Measurements from ENCODE around the gene STAG1.
"Not testable (repeated sequence)": the region's sequence is repeated elsewhere in the genome, so short reads cannot be mapped to it uniquely, and the experiment has no call there.

Gene STAG1

GRCh38 chr3:136642711-136643110 is 109.5 kb downstream of the STAG1 start:
- DNase-seq: no peak

DNA sequence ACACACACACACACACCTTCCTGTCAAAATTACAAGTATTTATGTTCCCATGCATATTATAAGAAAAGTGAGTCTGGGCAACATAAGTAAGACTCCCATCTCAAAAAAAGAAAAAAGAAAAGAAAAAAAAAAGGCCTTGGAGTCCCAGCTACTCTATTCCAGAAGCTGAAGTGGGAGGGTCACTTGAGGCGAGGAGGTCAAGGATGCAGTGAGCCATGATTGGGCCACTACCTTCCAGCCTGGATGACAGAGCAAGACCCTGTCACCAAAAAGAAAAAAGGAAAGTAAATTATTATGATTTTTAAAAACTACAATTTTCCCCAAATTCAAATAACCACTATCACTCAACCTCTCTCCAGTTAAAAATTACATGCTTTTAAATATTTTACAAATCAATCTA is 113.1 kb downstream of the STAG1 start:
- DNase-seq: no peak

DNA sequence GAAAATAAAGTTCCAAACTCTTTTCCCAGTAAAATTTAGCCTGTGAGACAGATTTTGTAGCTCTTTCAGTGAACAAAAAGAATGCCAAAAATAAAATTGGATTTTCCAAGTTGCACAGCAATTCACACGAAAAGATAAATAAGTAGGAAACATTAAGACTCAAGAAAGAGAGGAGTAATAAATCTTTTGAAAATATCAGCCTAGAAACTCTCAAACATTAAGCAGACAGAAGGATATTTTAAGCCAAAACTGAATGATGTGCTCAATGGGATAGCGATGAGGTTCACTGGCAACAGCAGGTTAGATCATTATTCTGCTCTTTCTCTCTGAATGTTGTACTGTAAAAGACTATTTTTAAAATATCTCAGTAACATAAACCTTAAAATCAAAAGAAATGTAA is 115.0 kb downstream of the STAG1 start:
- no peak for DNase-seq

- no peak for DNase-seq
These were observed 117.4 kb downstream of the STAG1 start for GRCh38 chr3:136634821-136635220.

DNA sequence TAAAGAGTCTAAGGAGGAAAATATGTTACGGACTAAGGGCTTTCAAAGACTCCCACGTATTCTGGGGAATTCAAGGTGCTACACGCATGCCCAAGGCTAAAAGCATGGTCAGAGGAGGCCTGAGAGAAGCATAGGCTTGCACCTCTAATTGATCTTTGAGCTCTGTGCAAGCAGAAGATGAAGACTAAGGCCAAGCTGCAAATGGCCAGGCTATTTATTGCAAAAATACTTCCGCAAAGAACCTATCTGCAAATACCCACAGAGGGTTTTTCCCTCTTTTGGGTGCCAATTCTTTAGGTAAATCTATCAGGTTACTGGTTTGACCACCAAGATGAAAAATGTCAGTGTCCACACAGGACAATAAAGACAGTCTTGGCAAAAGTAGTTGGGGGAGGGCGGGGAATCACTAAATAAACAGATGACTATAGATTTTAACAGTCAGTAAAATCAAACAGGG is 119.5 kb downstream of the STAG1 start:
- peak in 1 of 2 experiments; percentile 13 for DNase-seq

GRCh38 chr3:136631424-136631823 is 120.8 kb downstream of the STAG1 start:
- DNase-seq: no peak

DNA sequence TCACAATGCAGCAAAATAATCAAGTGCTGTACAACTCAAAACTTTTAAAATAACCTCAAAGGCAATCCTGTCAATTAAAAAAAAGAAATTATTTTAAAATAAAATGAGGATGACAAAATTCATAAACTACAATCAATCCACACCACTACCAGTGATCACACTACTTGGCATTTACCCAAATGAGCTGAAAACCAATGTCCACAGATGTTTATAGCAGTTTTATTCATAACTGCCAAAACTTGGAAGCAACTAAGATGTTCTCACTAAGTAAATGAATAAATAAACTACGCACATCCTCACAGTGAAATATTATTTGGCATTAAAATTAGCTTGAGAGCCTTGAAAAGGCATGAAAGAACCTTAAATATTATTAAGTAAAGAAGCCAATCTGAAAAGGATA is 121.3 kb downstream of the STAG1 start:
- no peak for DNase-seq

DNA sequence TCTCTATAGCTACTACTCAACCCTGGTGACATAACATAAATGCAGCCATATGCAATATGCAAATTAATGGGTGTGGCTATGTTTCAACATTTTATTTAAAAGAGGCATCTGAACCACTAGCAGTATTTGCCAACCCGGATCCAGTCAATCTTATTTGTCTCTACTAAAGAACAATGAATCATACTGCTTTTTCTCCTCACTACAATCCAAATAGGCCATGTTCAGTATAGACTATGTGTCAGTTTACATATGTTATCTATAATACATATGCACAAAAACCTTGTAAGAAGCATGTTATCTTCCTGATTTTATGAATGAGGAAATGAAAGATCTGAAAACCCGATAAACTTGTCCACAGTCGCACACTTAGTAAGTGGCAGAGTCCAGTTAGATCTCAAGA is 125.7 kb downstream of the STAG1 start:
- no peak for DNase-seq

GRCh38 chr3:136624894-136625815 is 127.0 kb downstream of the STAG1 start:
- DNase-seq: no peak

DNA sequence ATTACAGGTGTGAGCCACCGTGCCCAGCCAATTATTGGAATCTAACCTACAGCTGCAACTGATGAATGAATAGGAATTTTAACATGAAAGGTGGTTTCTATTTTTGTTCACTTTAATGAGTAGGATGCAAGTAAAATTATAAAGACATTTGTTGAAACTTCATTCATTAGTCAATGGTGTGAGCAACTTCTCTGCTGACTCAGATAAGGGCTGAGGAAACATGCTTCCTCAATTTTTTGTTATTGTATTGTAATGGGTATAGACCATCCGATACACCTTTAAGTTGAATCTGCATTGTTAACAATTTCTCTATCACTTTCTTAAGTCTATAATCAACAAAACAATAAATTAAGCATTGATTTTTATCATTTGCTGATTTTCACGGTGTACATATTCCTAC is 127.8 kb downstream of the STAG1 start:
- DNase-seq: no peak

- no peak for DNase-seq
These were observed 130.6 kb downstream of the STAG1 start for GRCh38 chr3:136621628-136622027.

DNA sequence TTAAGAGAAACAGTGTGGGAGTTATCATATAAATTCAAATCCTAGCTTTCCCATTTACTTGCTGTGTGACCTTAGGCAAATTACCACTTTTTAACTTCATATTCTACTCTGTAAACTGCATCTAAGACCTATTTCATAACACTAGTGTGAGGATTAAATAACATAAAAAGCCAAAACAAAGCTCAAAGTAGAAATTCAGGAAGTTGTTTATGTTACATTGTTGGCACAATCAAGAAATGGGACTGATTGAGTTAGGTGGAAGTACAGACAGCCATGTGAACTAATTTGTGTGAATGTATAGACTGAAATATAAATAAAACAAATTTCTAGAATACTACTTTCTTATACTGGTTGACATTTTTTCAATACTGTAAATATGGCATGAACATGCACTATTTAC is 131.7 kb downstream of the STAG1 start:
- no peak for DNase-seq

GRCh38 chr3:136617969-136618525 is 134.1 kb downstream of the STAG1 start:
- DNase-seq: not testable (repeated sequence)

DNA sequence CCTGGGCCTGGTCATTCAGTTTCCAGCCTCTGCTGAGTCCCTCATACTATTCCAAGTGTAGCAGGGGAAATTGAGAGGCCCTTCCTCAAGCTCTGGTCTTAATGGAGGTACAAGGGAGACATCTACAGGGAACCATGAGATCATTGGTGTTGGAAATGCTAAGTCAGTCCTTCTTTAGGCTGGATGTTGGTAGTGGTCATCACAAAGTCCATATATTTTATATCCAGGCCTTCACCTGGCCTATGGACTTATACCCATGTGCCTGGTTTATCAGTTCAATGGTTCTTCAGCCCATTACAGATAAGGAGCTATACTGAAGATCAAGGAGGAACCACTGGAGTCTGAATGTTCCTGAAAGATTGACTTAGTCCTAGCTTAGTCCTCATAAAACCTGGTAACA is 135.0 kb downstream of the STAG1 start:
- DNase-seq: no peak

- DNase-seq: no peak
These were observed 139.7 kb downstream of the STAG1 start for GRCh38 chr3:136612512-136612911.

- DNase-seq: no peak
These were observed 145.2 kb downstream of the STAG1 start for GRCh38 chr3:136606990-136607389.

DNA sequence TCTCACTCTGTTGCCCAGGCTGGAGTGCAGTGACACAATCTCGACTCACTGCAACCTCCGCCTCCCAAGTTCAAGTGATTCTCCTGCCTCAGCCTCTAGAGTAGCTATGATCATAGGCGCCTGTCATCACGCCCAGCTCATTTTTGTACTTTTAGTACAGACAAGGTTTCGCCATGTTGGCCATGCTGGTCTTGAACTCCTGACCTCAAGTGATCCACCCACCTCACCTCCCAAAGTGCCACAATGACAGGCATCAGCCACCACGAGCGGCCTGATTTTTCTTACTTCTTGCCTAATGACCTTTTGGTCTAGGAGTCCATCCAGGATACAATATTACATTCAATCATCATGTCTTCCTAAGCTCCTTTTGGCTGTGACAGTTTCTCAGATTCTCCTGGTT is 146.0 kb downstream of the STAG1 start:
- not testable (repeated sequence) for DNase-seq

GRCh38 chr3:136604961-136605360 is 147.2 kb downstream of the STAG1 start:
- DNase-seq: no peak

DNA sequence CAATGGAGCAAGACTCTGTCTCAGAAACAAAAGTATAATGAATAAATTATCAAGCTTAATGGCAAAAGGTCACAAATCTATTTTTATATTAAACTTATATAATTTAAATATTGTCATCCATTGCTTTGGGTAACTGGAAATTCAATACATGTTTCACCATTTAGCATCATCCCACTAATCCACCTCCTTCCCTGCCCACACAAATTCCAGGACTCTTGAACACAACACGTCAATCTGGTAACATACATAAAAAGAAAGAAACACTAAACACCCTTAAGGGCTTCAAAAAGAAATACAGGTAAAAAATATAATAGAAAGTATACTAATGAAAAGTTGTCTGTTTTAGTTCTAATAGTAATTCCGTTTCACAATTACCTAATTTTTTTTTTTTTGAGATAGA is 149.4 kb downstream of the STAG1 start:
- DNase-seq: no peak

- no peak for DNase-seq
These were observed 156.1 kb downstream of the STAG1 start for GRCh38 chr3:136595913-136596697.

DNA sequence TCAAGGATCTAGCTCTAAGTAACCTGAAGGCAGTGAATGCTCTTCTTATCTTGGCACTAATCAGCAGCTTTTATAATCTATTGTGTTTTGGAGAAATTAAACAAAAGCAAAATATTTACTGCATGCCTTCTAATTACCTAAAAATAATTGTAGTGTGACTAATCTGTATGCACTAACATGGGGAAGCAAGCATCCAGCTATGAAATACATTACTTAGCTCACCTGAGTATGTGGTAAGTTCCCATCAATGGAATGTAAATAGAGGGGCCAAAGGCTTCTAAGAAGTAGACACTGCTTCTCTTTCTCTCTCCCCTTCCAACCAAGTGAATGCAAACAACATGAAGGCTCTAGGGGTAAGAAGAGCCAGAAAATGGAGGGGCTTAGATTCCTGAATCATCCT is 165.6 kb downstream of the STAG1 start:
- no peak for DNase-seq

- DNase-seq: no peak
These were observed 167.4 kb downstream of the STAG1 start for GRCh38 chr3:136584728-136585127.

DNA sequence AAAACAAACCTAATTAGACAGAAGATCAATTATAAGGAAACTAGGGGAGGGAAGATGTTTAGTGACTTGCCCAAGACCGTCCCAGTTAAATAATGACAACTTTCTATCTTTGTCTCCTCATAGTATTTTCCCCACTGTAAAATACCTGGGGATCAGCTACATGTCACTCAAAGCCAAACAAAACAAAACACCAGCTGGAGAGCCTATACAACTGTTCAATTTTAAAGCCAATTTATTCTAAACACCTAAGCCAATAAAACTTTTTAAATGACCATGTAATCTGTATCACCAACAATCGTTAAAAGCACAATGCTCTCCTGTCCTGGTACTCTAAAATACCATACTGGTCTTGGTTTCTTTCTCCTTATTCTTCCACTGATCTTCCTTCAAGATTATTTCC is 168.4 kb downstream of the STAG1 start:
- no peak for DNase-seq

- no peak for DNase-seq
These were observed 174.4 kb downstream of the STAG1 start for GRCh38 chr3:136577791-136578190.
